ENCODE data around the gene SARS2. TPM values are rescaled to one million over a fixed set of nuclear protein-coding genes. Genes with fewer than 3 reads are reported as not detected.

Gene SARS2
- total RNA-seq, result 10 to 100 TPM; 11.7 to 23.3 (median 20.0) TPM

- H3K4me3 ChIP-seq (ENCODE audit: low read depth, poor library complexity, severe bottlenecking), result peak within 1 kb of the TSS; percentile 66
- intact Hi-C loops (cut with DNase I; ENCODE audit: low total_unique reads), result loop anchor here (10.0 kb wide), 1 partner anchor 205 kb away; no protein-coding TSS in a partner anchor
- TF ChIP-seq POLR2A (IDR thresholded peaks at IDR 0.05) (no peak), CTCF (IDR thresholded peaks at IDR 0.05) (peak in 1 of 3 donors; percentile 96)
- peak; percentile 88 to 98 for DNase-seq (ENCODE audit: low spot score in 2 of 2)
- 2% methylated on average over 41 to 49 of the region's 49 CpGs for WGBS, 2 donors
Measured at GRCh38 chr19:38929929-38930775, at the start of gene SARS2. Gene SARS2, minus strand, starts transcription at chr19:38930763. Its CDS starts 27 bp downstream, at chr19:38930736.

- 86 to 88% methylated on average over 5 of the region's 5 CpGs for WGBS, 2 donors
- no peak for TF ChIP-seq POLR2A (IDR thresholded peaks at IDR 0.05)
- TF ChIP-seq CTCF (IDR thresholded peaks at IDR 0.05), result no peak
Measured at GRCh38 chr19:38979812-38980211, 49.2 kb upstream of the SARS2 start.

GRCh38 chr19:38978326-38978689, 47.7 kb upstream of the SARS2 start:
- DNase-seq (ENCODE audit: low spot score in 2 of 2), result no peak
- 87 to 90% methylated on average over 3 of the region's 3 CpGs for WGBS, 2 donors

More at GRCh38 chr19:38979812-38980211, 49.2 kb upstream of the SARS2 start:
- H3K4me3 ChIP-seq (ENCODE audit: low read depth, poor library complexity, severe bottlenecking), result no peak overlapping the region
- intact Hi-C loops (cut with DNase I; ENCODE audit: low total_unique reads), result no loop called here
- no peak for DNase-seq (ENCODE audit: low spot score in 2 of 2)

GRCh38 chr19:38977445-38978325, 47.1 kb upstream of the SARS2 start:
- TF ChIP-seq POLR2A (IDR thresholded peaks at IDR 0.05), result no peak
- TF ChIP-seq CTCF (IDR thresholded peaks at IDR 0.05), result no peak
- intact Hi-C loops (cut with DNase I; ENCODE audit: low total_unique reads), result no loop called here
- WGBS, 2 donors, result 86 to 87% methylated on average over 15 of the region's 15 CpGs
- no peak for DNase-seq (ENCODE audit: low spot score in 2 of 2)
- no peak overlapping the region for H3K4me3 ChIP-seq (ENCODE audit: low read depth, poor library complexity, severe bottlenecking)

More at GRCh38 chr19:38978326-38978689, 47.7 kb upstream of the SARS2 start:
- no peak for TF ChIP-seq CTCF (IDR thresholded peaks at IDR 0.05)
- TF ChIP-seq POLR2A (IDR thresholded peaks at IDR 0.05), result no peak
- intact Hi-C loops (cut with DNase I; ENCODE audit: low total_unique reads), result no loop called here
- H3K4me3 ChIP-seq (ENCODE audit: low read depth, poor library complexity, severe bottlenecking), result no peak overlapping the region

- peak overlapping the region; percentile 36 for H3K4me3 ChIP-seq (ENCODE audit: low read depth, poor library complexity, severe bottlenecking)
- TF ChIP-seq CTCF (IDR thresholded peaks at IDR 0.05) (no peak), POLR2A (IDR thresholded peaks at IDR 0.05) (no peak)
- no peak for DNase-seq (ENCODE audit: low spot score in 2 of 2)
- intact Hi-C loops (cut with DNase I; ENCODE audit: low total_unique reads), result no loop called here
- WGBS, 2 donors, result 3 to 13% methylated on average over 9 to 20 of the region's 22 CpGs
Measured at GRCh38 chr19:38975861-38976271, 45.3 kb upstream of the SARS2 start.
